HepG2 (cell line): ENCODE data around the gene RPLP2. TPM values are rescaled to one million over a fixed set of nuclear protein-coding genes. Genes with fewer than 3 reads are reported as not detected.
A peak's percentile ranks its signal among the peaks of the same experiment; 100 is the strongest.

Experiments used
- ARNTL ChIP-seq: sonication (generic); formaldehyde crosslinking; IDR thresholded peaks from 2 replicates; pipeline ENCODE4 v1.4.0; 2020; ENCODE audit warnings: mild to moderate bottlenecking, missing genetic modification reagents
- HIC2 ChIP-seq: sonication (generic); formaldehyde crosslinking; IDR thresholded peaks from 2 replicates; pipeline ENCODE4 v1.9.0; 2022; ENCODE audit warnings: low read depth, missing genetic modification reagents
- KDM2A ChIP-seq: sonication (generic); formaldehyde crosslinking; IDR thresholded peaks from 2 replicates; pipeline ENCODE4 v1.4.0; 2020; ENCODE audit warnings: low read depth, missing genetic modification reagents, borderline replicate concordance
- NRL ChIP-seq: sonication (generic); formaldehyde crosslinking; IDR thresholded peaks from 2 replicates; pipeline ENCODE4 v1.5.0; 2020; ENCODE audit warnings: missing genetic modification reagents, mild to moderate bottlenecking, moderate library complexity, borderline replicate concordance
- SIN3A ChIP-seq: IDR thresholded peaks from 2 replicates; pipeline ENCODE4 v1.6.1; 2011; ENCODE audit warnings: low read depth, mild to moderate bottlenecking, control low read depth, low read length, borderline replicate concordance
- TFAP4 ChIP-seq: sonication (generic); IDR thresholded peaks from 2 replicates; pipeline ENCODE4 v1.6.1; 2016; ENCODE audit warnings: low read depth, borderline replicate concordance
- ZBTB40 ChIP-seq, 2 experiments: fragments of 450-650 bp in 1 of 2; sonication (generic) in 1 of 2; formaldehyde crosslinking in 1 of 2; IDR thresholded peaks; 2 replicates each; pipeline versions ENCODE4 v1.6.1 to v1.8.0; 2016 to 2022; ENCODE audit warnings: antibody characterized with exemption in 1 of 2, mild to moderate bottlenecking in 1 of 2, missing genetic modification reagents in 1 of 2
- ZBTB43 ChIP-seq: sonication (generic); formaldehyde crosslinking; conservative IDR thresholded peaks from 2 replicates; pipeline ENCODE4 v1.4.0; 2020; ENCODE audit warnings: missing genetic modification reagents
- ZHX1 ChIP-seq: sonication (generic); formaldehyde crosslinking; IDR thresholded peaks from 2 replicates; pipeline ENCODE4 v1.8.1; 2022; ENCODE audit warnings: low read depth, mild to moderate bottlenecking, missing genetic modification reagents
- ZNF235 ChIP-seq: sonication (generic); formaldehyde crosslinking; IDR thresholded peaks from 2 replicates; pipeline ENCODE4 v1.8.1; 2023; ENCODE audit warnings: mild to moderate bottlenecking, missing genetic modification reagents, borderline replicate concordance
- polyA plus RNA-seq, 8 experiments: library from polyadenylated mRNA; depleted of rRNA in 3 of 8; stranded (reverse) in 7 of 8; unstranded in 1 of 8; fragments of >200 nt; fragmentation: Illumina TruSeq in 4 of 8; extraction: Trizol in 4 of 8; gene quantifications; 2 replicates each; pipeline versions ENCODE4 v1.2.1 to v1.2.3, GENCODE V29; 2011 to 2016; ENCODE audit warnings: low read depth in 4 of 8, missing spikeins in 1 of 8, mixed read lengths in 1 of 8; ENCODE audit not compliant: insufficient read depth in 1 of 8
- total RNA-seq, 5 experiments: library from RNA; depleted of rRNA; stranded (reverse); fragments of >200 nt; fragmentation: Illumina TruSeq; extraction: Trizol; gene quantifications; 2 replicates each; pipeline ENCODE4 v1.2.3, GENCODE V29; 2016; ENCODE audit warnings: low read depth in 1 of 5

RPLP2 gene
- total and polyA plus RNA-seq, 2 of the 13 experiments (the other 11 are each of a cell fraction or from before 2014, with no cell fraction given): 978 to 2,106 TPM

- TF ChIP-seq ZBTB40 (IDR thresholded peaks at IDR 0.05) (no peak), ZBTB40 (CRISPR knock-in tag; IDR thresholded peaks at IDR 0.05) (no peak), ARNTL (CRISPR knock-in tag) (peak; percentile 57; the same call in 1 of the 2 replicates), ZHX1 (CRISPR knock-in tag) (no peak), ZBTB43 (CRISPR knock-in tag) (0 out of 2 replicates have a peak, but pooled peaks have one; percentile 34), NRL (peak; percentile 82), KDM2A (CRISPR knock-in tag) (peak; percentile 95), SIN3A (peak; percentile 85; the same call in 1 of the 2 replicates), ZNF235 (CRISPR knock-in tag) (0 out of 2 replicates have a peak, but pooled peaks have one; percentile 12), HIC2 (CRISPR knock-in tag) (no peak), TFAP4 (peak; percentile 95)
These were observed 12.3 kb upstream of the RPLP2 start (continued) for GRCh38 chr11:797296-798092.
